GM21515 (cell line): Measurements from ENCODE around the gene HLA-F.

Experiments used
- ATAC-seq: cut with Tn5 transposase; IDR thresholded peaks from one replicate; pipeline ENCODE4 v1.9.1; 2021; ENCODE audit not compliant: unreplicated experiment

The HLA-F gene

GRCh38 chr6:29723262-29723665, at the start of gene HLA-F:
Gene HLA-F, plus strand, starts transcription at chr6:29723434. Its CDS starts 30 bp downstream, at chr6:29723464.
- peak; percentile 90 for ATAC-seq

- ATAC-seq = no peak
Measured at GRCh38 chr6:29674008-29674407, 49.2 kb upstream of the HLA-F start.

GRCh38 chr6:29675561-29675960, 47.7 kb upstream of the HLA-F start:
- no peak for ATAC-seq

- no peak for ATAC-seq
Measured at GRCh38 chr6:29676981-29677601, 46.1 kb upstream of the HLA-F start.

GRCh38 chr6:29678114-29678513, 45.1 kb upstream of the HLA-F start:
- no peak for ATAC-seq

GRCh38 chr6:29679962-29680361, 43.3 kb upstream of the HLA-F start:
- ATAC-seq = no peak

GRCh38 chr6:29680416-29680815, 42.8 kb upstream of the HLA-F start:
- no peak for ATAC-seq

- no peak for ATAC-seq
Measured at GRCh38 chr6:29680904-29681303, 42.3 kb upstream of the HLA-F start, which contains the start of gene ZFP57. Gene ZFP57, minus strand, starts transcription at chr6:29681152. Its CDS starts 4,149 bp downstream, at chr6:29677003.

GRCh38 chr6:29681811-29682210, 41.4 kb upstream of the HLA-F start:
- no peak for ATAC-seq

GRCh38 chr6:29685718-29686326, 37.4 kb upstream of the HLA-F start:
- ATAC-seq = no peak

GRCh38 chr6:29694637-29695036, 28.6 kb upstream of the HLA-F start:
- ATAC-seq = no peak

GRCh38 chr6:29696147-29697125, 26.8 kb upstream of the HLA-F start:
- ATAC-seq = no peak

- ATAC-seq = no peak
Measured at GRCh38 chr6:29702519-29703103, 20.6 kb upstream of the HLA-F start.

- ATAC-seq = no peak
Measured at GRCh38 chr6:29705389-29706231, 17.6 kb upstream of the HLA-F start.

GRCh38 chr6:29708432-29709179, 14.6 kb upstream of the HLA-F start:
- ATAC-seq = no peak

GRCh38 chr6:29709188-29709587, 14.0 kb upstream of the HLA-F start:
- no peak for ATAC-seq

GRCh38 chr6:29710281-29710941, 12.8 kb upstream of the HLA-F start:
- no peak for ATAC-seq

- ATAC-seq = no peak
Measured at GRCh38 chr6:29720863-29721262, 2.4 kb upstream of the HLA-F start.
